Germinal center (tissue), 1 donor: Measurements from ENCODE around the gene HOXB2.
"Not testable (repeated sequence)": the region's sequence is repeated elsewhere in the genome, so short reads cannot be mapped to it uniquely, and the experiment has no call there.

Experiments used
- DNase-seq: peaks from one replicate; pipeline ENCODE4 v3.0.0; 2012; ENCODE audit warnings: mixed read lengths, low spot score

Gene HOXB2

DNA sequence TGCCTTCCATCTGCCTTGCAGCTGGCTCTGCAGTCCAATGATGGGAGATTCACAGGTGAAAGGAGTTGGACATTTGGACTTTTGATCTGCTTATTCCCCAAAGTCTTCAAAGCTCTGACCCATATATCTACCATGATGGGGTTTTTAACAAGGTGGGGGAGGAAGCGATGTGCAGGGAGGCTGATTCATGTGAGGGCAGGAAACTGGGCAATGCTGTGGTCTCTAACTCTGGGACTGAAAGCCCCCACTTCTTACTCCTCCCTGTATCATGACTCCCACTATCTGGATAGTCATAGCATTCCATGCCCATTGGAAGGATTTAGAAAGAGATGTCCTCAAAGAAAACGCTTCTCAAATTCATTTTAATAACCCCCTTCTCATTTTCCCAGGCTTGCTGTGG, 30.4 kb downstream of the HOXB2 start:
- no peak for DNase-seq

DNA sequence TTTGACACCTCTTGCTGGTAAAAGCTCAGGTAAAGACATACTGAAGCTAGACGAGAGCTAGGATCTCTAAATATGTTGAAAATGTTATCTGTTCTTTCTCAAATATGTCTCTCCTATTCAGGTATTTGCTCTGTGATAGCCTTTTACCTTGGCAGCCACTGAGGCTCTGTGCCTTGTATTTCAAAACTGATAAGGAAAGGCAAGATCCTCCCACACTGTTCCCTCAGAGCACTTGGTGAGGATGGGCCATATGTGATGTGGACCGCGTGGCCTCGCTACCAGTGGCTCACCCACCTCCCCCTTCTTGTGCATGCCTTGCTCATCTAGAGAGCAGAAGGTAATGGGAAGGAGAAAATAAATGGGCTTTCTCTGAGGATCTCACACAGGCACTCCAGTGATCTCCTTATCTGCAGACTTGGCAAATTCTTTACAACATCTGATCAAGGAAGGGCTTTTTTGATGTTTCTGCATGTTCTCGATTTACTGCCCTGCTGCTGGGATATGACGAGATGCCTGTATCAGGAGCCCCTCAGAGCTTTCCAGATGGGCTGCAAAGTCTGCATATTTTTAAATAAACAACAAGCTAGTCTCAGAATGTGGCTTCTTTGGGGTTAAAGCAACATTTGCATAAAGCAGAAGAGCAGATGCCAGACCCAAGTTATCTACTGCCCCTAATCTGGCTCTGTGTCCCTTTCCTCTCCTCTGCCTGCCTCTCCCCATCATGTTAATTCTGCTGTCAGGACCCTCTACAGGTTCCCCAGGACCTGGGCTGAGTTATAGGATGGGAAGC, 31.0 kb downstream of the HOXB2 start:
- no peak for DNase-seq

DNA sequence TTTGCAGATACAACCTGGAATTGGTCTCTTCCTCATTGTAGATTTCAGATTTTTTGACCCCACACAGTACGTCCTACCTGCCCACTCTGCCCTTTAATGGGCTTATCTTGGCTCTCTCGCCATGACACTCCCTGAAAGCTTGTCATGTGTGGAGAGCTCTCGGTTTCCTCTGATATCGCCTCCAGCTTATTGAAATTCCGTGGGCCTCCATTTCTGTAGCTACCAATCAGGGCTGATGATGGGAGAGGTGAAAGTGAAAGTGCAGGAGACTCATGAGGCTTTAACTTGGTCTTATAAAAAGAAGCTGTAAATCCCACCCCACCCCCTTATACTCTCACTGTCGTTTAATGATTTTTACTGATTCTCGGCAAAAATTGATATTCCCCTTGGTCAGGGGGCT, 31.8 kb downstream of the HOXB2 start:
- no peak for DNase-seq

DNA sequence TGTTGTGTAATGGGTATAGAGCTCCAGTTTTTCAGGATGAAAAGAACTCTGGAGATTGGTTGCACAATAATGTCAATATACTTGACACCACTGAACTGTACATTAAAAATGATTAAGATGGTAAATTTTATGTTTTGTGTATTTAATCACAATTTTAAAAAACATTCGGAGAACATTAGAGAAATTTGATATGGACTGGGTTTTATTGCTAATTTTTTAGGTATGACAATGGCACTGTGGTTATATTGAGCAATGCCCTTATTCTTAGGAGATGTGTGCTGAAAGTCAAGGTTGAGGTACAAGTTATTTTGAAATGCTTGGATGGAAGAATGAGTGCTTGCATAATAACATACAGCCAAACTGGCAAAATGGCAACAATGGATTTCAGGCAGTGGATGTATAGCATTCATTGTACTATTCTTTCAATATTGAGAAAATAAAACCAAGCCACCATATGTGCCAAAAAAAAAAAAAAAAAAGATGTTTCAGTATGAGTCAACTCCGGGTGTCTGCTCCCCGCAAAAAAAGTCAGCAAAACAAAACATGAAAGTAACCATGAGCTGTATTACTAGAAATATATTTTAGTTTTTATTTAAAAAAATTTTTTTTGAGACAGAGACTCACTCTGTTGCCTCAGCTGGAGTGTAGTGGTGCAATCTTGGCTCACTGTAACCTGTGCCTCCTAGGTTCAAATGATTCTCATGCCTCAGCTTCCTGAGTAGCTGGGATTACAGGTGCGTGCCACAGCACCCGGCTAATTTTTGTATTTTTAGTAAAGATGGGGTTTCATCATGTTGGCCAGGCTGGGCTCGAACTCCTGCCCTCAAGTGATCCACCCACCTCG, 33.9 kb downstream of the HOXB2 start:
- no peak for DNase-seq

DNA sequence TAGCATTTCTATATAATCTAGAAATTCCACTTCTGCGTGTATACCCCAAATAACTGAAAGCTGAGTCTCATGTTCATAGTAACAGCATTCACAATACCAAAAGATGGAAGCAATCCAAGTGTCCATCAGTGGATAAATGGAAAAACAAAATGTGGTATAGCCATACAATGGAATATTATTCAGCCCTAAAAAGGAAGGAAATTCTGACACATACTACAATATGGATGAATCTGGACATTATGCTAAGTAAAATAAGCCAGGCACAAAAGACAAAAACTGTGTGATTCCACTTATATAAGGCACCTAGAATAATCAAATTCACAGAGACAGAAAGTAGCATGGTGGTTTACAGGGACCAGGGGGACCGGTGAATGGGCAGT, 34.5 kb downstream of the HOXB2 start:
- no peak for DNase-seq

DNA sequence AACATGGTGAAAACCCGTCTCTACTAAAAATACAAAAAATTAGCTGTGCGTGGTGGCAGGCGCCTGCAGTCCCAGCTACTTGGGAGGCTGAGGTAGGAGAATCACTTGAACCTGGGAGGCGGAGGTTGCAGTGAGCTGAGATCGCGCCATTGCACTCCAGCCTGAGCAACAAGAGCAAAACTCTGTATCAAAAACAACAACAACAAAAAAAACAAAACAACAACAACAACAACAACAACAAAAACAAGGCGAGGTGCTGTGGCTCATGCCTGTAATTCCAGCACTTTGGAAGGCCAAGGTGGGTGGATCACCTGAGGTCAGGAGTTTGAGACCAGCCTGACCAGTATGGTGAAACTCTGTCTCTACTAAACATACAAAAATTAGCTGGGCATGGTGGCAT, 35.2 kb downstream of the HOXB2 start:
- not testable (repeated sequence) for DNase-seq

DNA sequence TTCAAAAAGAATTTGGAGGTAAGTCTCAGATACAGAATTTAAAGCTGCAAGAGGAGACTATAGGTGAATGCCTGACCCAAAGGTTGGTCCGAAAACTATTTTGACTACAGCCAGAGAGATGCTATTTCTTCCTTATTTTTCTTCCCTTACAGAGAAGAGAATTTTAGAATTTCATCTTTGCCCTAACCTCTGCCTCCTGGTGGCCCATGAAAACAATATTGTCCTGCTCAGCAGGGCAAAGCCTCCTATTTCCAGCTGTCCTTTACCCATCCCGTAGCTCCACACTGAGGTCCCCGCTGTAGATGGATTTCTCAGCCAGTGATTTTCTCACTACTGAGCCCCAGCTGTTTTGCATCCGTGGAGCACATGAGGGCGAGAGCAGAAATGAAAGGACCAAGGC, 38.7 kb downstream of the HOXB2 start:
- DNase-seq, result no peak

DNA sequence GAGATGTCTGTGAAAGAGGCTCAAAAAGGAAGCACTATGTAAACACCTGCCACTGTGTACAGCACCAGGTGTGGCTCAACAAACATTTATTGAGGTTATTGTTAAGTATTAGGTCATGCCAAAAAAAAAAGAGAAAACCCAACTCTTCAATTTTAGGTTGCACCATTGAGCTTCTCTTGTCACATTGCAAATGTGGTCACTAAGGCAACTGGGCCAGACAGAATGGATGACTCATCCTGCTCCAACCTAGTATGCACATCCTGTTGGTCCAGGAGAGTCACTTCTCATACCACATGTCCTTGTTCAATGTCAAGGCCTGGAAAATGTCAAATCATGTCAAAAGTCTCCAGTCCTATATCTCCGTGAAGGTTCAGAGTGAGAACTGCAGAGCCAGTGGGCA, 39.1 kb downstream of the HOXB2 start:
- DNase-seq, result no peak

DNA sequence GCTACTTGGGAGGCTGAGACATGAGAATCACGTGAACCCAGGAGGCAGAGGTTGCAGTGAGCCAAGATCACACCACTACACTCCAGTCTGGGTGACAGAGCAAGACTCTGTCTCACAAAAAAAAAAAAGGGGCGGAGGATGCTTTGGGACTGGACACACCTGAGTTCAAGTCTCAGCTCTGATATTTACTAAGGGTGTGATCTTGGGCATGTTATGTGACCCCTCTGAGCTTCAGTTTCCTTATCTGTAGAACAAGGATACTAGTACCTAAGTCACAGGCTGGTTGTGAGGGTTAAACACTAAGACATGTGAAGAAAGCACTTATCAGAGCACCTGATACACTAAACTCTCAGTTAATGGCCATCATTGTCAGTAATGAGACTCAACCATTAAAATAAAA, 40.0 kb downstream of the HOXB2 start:
- DNase-seq, result no peak

DNA sequence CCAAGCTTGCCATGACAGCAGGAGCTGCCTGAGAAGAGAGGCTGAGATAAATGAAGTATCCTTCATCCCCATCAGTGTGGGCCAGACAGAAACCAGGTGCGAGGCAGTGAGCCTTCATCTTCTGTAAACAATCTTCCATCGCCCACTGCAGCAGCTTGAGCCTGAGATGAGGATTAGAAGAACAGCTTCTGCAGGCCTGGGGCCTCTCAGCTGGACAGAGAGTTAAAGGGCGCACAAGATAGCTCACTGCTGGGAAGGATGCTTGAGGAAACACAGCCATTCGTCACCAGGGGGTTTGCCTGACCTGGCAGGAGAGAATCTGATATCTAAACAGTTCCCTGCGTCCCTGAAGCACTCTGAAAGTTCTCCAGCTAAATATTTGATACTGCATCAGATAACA, 41.2 kb downstream of the HOXB2 start:
- no peak for DNase-seq

DNA sequence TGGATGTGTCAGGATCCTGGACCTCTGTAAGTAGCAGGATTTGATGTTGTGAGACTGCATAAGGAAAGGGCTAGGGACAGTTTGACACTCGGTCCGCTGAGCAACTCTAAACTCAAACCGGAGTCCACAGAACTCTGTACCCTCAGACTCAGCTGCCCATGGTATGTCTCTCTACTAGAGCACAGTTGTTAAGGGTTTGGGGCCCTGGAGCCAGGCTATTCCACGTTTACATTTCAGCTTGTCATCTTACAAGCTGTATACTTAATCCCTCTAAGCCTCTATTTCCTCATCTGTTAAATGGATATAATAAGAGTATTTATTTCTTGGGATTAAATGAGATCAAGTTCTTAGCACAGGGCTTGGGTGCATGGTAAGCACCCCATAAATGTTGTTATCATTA, 42.0 kb downstream of the HOXB2 start:
- DNase-seq, result no peak

DNA sequence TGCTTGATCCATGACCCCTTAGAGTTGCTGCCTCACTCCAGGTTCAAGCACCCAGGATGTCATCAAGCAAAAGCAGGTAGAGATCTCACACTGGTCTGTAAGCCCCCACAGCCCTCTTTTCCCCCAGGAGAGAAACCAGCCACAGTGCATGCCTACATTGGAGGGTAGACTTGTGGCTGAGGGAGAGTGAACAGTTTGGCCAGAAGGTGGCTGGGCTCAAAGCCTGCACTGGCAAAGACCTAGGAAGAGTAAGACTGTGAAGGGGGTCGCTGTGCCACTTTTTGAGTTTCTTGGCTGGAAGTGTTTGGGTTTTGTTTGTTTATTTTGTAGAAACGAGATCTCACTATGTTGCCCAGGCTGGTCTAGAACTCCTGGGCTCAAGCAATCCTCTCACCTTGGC, 42.6 kb downstream of the HOXB2 start:
- DNase-seq, result no peak

DNA sequence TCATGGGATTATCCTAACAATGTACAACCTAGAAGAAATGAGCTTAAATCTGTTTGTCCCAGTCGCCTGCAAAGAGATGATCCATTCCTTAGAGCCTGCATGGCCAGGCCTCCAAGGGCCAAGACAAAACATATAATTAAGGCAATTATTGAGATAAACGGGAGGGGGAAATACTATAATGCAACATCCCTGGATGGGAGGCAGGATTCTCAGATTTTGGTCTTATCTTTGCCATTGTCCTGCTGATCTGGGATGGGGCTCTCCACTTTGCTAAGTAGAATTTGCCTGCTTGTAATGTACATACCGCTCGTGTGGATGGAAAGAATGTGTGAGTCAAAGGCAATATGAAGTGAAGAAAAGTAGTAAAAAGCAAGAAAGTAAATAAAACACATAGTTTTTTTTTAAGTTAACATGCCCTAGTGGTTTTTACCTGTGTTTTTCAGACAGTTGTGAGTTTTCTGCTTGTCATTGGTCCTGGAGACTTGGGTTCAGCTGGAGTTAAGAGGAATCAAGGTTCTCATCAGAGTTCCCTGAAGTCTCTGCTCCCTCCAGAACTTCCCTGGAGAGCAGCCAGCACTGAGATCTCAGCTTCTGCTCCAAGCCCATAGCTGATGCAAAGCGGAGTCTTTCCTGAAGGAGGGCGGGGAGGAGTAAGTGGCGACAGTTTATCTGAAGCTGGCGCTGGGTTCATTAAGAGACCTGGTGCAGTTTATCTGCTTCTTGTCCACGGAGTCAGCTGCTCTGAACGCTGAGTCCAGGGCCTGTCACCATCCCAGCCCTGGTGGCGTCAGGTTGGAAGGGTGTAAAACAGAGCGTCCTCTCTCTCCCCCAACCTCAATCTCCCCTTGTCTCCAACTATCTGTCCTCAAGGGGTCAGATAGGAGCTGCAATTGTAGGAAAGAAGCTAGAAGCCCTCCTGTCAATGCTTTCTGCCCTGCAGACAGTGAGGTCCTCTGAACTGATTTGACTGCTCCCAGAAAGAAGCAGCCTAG, 44.2 kb downstream of the HOXB2 start:
- DNase-seq, result no peak

DNA sequence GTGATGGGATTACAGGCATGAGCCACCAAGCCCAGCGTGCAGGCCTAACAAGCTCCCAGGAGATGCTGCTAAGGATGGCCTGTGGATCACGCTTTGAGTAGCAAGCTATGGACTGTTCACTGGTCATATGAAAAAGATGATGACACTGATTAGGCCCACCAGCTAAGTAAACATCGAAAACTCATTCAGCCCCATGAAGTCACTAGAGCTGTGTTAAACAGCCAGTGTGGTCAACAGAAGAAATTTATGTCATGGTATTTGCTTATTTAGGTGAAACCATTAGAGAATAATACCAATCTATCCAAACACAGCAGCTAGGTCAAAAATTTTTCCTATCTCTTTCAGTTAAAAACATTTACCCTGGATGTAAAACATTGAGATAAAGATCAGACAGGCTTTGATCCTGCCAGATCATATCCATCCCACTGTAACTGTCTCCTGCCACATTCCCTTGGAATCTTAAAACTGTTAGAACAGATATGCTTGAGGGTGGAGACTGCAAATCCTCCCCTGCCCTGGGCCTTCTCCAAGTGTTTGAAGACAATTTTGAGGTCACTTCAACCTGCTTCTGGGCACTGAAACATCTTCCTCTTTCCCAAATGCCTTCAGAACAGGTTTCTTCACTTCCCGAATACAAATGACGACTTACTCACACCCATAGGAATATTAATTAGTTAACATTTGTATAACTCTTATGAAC, 45.0 kb downstream of the HOXB2 start:
- no peak for DNase-seq

DNA sequence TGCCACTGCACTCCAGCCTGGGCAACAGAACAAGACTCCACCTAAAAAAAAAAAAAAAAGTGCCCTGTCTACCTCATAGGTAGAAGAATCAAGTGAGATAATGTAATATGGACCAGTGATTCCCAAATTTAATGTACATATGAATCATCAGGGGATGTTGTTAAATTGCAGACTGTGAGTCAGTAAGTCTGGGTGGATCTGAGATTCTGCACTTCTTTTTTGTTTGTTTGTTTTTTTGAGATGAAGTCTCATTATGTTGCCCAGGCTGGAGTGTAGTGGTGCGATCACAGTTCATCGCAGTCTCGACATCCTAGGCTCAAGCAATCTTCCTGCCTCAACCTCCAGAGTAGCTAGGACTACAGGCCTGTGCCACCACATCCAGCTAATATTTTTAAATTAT, 45.7 kb downstream of the HOXB2 start:
- no peak for DNase-seq

DNA sequence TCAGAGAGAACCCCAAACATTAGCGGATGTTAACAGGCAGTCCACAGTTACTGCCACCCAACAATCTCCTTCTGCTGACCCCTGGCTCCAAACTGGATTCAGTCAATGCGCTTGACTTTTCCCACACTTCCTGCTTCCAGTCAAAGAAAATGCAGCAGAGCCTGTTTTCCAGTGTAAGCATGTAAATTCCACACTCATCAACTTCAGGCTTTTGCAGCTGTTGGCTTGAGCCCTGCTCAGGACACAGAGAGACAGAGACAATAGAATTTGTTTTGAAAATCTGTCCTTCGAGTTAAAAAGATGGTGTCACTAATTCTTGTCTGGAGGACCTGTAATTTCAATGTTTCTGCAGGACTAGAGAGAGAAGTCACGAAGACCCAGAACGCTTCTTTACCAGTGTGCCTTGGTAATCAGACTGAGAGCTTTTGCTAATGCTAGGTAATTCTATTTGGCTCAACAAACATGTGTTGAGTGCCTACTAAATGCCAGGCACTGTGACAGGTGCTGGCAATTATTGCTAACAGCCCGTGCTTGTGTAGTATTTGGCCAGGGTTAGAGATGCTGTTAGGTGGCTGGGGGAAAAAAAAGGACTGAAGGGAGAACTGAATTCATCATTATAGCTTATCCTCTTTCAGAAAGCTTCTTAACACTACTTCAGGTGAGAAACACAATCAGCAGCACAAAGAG, 46.6 kb downstream of the HOXB2 start:
- DNase-seq, result no peak

DNA sequence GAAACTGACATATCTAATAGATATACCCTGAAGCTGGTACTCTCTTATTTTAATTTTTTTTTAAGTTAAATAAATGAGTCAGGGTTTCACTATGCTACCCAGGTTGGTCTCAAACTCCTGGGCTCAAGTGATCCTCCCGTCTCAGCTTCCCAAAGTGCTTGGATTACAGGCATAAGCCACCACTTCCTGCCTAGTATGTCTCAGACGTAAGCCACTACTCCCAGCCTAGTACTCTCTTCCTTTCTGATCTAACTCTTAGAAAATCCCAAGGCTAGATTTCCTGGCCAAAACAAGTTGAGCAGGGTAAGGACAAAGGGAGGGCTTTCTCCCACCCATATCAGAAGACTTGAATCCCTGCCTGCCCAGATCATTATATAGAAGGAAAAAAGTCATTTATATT, 47.8 kb downstream of the HOXB2 start:
- no peak for DNase-seq

DNA sequence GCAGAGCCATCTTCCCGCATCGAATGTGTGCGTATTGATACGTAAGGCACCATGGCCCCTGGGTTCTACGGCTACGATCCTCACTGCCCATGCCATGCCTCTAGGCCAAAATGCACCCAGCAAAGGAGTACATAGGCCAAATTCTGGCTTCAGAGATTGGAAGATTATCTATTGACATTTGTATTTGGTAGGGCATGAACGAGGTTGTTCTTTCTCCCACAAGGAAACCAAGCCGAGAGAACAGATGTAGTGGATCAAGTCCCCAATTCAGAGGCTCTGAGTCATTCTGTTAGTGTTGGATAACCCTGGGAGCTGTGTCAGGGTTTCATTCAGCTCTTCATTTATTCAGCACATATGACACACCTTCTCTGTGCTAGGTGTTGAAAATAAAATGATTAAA, 50.6 kb downstream of the HOXB2 start:
- DNase-seq, result no peak
